GM18511 (cell line): ENCODE measurements around the gene KNOP1.
"Not testable (repeated sequence)": the region's sequence is repeated elsewhere in the genome, so short reads cannot be mapped to it uniquely, and the experiment has no call there.

Experiments
- ATAC-seq: cut with Tn5 transposase; IDR thresholded peaks from one replicate; pipeline ENCODE4 v1.9.1; 2021; ENCODE audit warnings: mild to moderate bottlenecking, moderate library complexity; ENCODE audit not compliant: unreplicated experiment

KNOP1 gene

GRCh38 chr16:19743816-19744159, 25.8 kb upstream of the KNOP1 start:
- no peak for ATAC-seq

GRCh38 chr16:19741354-19741753, 23.3 kb upstream of the KNOP1 start:
- ATAC-seq: no peak

DNA sequence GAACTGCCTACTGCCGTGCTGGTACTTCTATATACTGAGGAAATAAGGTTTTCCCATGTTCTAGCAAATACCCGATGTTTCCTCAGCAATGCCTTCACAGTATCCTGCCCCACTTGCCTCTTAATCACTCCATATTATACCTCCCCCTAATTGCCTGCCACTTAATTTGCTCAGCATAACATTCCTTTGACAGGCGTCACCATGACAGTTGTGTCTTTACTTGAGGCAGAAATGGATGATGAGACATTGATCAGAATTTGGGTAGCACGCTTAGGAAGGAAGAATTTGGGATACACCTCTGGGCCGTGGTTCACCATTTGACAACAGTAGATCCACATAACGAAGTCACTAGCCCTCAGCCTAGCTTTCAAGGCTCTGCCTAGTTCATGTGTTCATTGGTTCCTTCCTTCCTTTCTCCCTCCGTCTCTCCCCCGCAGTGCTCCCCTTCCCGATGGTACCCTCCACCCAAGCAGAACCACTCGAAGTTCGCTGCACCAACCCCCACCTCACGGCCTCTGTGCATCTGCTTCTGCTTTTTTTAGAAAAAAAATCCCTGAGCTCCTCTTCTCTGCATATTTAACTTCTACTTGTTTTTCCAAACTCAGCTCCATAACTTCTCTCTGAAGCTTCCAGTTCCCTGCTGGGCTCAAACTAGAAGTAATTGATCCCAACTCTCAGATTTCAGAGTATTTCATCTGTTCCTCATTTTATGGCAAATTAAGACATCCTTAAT, 19.4 kb upstream of the KNOP1 start:
- no peak for ATAC-seq

- ATAC-seq: no peak
Measured at GRCh38 chr16:19735074-19735867, 17.2 kb upstream of the KNOP1 start.

GRCh38 chr16:19733551-19733950, 15.5 kb upstream of the KNOP1 start:
- no peak for ATAC-seq

GRCh38 chr16:19728636-19728965, 10.6 kb upstream of the KNOP1 start:
- ATAC-seq: no peak

DNA sequence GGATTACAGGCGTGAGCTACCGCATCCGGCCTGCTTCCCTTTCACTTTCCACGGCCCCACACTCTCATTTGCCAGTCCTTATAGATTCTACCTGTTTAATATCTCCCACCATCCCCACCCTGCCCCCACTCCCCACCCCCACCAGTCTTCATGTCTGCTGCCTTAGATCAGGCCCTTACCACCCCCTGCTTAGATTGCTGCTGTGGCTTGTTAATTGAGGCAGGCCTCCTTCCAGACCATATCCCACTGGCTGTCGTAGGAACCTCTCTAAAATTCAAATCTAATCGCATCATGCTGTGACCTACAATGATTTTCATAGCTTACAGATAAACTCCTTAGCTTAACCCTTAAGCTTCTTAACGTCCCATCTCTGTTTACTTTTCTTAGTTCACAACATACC, 5.0 kb upstream of the KNOP1 start:
- ATAC-seq: no peak

- ATAC-seq: no peak
Measured at GRCh38 chr16:19722269-19722952, 4.4 kb upstream of the KNOP1 start.

GRCh38 chr16:19718624-19718965, 568 bp upstream of the KNOP1 start:
- ATAC-seq: peak; percentile 14

DNA sequence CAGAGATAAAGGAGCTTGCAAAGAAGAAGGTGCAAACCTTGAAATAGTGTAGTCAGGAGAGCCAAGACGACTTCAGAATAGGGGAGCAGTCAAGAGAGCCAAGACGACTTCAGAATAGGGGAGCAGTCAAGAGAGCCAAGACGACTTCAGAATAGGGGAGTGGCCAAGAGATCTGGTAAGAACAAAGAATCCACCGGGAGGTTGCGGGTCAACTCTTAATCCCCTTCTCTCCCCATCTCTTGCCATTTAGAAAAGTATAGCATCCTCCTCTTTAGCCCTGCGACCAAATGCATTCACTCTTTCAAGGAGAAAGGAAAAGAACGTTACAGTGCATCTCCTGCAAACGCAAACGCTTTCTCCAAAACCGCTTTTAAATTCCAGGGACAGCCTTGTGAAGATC, 713 bp downstream of the KNOP1 start:
- no peak for ATAC-seq

- not testable (repeated sequence) for ATAC-seq
Measured at GRCh38 chr16:19716728-19717127, 1.3 kb downstream of the KNOP1 start.

- ATAC-seq: no peak
Measured at GRCh38 chr16:19716183-19716582, 1.8 kb downstream of the KNOP1 start.

DNA sequence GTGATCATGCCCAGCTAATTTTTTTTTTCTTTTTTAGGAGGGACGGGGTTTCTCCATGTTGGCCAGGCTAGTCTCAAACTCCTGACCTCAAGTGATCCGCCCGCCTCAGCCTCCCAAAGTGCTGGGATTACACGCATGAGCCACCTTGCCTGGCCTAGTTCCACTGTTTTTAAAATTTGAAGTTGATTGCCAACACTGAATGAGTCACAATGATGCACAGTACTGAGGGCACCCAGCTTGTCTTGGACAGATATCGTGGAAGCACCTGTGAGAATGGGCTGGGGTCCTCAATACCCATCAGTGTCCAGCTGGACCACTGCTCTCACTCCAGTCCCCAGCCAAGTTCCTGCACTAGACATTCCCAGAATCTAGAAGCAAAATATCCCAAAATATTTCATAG, 2.5 kb downstream of the KNOP1 start:
- no peak for ATAC-seq

DNA sequence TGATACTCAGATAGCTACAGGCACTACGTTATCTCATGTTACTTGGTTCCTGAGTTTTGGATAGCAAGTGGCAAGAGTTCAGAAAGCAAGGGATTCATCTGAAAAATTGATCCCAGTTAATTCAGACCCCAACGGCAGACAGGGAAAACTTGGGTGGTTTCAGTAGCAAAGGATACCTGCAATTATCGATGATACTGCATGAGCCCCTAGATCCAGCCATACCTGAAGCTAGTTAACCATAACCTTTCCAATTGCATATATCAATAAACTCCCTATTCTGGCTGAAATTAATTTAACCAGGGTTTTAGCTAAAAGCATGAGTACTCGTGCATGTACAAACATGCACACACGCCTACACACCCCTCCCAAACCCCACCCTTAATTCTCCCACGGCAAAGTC, 4.3 kb downstream of the KNOP1 start:
- ATAC-seq: no peak

DNA sequence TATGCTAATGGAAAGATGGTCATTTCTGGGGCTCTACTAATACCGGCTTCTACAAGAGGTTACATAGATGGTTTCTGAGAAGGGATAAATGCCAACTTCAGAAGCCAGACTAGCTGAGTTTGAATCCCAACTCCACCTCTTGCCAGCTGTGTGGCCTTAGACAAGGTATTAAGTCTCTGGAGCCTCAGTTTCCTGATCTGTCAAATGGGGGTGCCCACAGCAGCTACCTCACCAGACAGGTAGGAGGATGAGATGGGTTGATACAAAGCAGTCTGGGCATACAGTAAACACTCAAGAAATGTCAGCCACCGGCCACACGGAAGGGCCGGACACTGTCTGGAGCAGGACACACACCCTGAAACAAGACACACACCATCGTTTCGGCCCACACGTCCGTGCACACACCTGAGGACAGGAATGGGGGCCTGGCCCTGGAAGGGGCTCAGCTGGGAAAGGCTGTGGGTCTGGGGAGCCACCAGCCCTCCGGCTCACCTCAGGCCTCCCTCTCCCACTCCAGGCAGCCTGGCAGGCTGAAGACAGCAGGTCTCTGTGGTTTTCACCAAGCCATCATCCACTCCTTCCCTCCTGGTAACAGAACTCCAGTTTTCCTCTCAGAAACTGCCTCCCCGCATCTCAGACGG, 5.5 kb downstream of the KNOP1 start:
- no peak for ATAC-seq

DNA sequence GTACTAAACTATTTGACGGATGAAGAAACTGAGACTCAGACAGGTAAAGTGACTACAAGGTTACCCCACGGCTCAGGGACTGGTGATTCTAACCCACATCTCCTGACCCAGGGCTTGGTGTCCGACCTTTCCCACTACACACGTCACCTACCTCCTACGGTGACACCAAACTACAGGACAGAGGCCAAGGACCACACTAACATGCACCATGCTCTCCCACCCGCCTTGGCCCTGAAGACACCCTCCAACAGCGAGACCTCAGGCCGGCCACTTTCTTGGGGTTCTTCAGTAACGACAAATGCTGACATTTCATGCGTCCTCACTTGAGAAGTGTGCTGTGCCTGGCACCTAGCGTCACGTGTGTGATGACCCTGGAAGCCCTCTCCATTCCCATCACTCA, 6.4 kb downstream of the KNOP1 start:
- ATAC-seq: no peak

DNA sequence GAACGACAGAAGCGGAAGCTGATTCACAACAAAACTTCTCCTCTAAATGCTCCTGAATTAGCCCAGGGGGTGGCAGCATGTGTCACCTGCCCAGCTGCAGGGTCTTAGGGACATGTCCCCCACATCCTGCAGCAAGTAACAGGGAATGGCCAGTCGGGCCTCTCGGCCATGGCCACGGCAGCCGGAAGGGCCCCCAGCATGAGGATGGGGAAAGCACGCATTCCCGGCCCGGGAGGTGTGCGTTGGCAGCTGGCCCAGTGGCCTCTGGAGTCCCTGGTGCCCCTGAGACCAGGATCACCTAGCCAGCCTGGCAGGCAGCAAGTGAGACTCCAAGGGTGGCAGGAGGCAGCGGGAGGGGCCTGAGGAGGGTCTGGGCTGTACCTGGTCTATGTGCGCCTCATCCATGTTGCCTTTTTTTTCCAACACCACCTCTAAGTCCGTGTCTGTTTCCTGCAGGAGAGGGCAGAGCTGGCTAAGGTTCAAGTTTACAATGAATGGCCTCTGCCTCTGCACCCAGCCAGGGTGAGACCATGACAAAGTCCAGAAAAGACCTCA, 7.0 kb downstream of the KNOP1 start:
- ATAC-seq: no peak

DNA sequence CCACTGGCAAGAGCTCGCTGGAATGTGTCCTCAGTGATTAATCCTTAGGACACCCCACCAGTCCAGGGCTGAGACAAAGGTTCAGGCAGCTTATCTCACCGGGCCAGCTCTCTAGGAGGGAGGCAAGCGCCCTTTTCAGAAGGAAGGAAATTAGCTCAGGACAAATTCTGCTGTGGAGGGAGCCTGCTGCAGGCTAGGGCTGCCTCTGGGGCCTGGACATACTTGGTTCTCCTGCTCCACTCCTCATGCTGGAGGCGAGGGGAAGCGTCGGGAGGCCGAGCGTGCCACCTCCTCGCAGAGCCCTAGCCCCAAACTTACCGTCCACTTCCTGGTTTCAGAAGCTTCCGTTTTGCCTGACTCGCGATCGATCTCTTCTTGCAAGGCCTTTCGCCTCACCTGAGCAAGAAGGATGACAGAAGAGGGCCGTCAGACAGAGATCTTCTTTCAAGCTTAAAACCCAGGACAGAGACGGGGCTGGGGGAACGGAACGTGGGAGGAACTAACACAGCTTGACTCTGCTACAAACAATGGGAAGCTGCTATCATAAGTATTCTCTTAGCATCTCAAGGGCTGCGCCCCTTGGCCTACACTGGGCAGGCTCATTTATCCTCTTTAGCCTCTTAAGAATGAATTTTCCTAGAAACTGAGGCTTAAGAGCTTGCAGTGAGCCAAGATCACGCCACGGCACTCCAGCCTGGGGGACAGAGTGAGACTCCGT, 7.7 kb downstream of the KNOP1 start:
- ATAC-seq: no peak

- no peak for ATAC-seq
Measured at GRCh38 chr16:19709381-19710136, 8.5 kb downstream of the KNOP1 start.
